Effector CD4-positive, alpha-beta T cell (primary cell): ENCODE data around the gene KDM7A.
"Not testable (repeated sequence)": the region's sequence is repeated elsewhere in the genome, so short reads cannot be mapped to it uniquely, and the experiment has no call there.

Experiments used
- DNase-seq: peaks from one replicate; pipeline ENCODE4 v3.0.0-alpha.2; 2020

KDM7A gene

GRCh38 chr7:140155428-140155827 is 21.4 kb downstream of the KDM7A start:
- DNase-seq = no peak

GRCh38 chr7:140153666-140154161 is 23.1 kb downstream of the KDM7A start:
- no peak for DNase-seq

- DNase-seq = no peak
Measured at GRCh38 chr7:140146574-140146973, 30.2 kb downstream of the KDM7A start.

GRCh38 chr7:140145709-140146108 is 31.1 kb downstream of the KDM7A start:
- no peak for DNase-seq

GRCh38 chr7:140144821-140145220 is 32.0 kb downstream of the KDM7A start:
- DNase-seq = no peak

GRCh38 chr7:140143997-140144396 is 32.8 kb downstream of the KDM7A start:
- no peak for DNase-seq

GRCh38 chr7:140142031-140142430 is 34.8 kb downstream of the KDM7A start:
- no peak for DNase-seq

- DNase-seq = no peak
Measured at GRCh38 chr7:140141256-140141655, 35.5 kb downstream of the KDM7A start.

- DNase-seq = no peak
Measured at GRCh38 chr7:140137078-140137477, 39.7 kb downstream of the KDM7A start.

- DNase-seq = no peak
Measured at GRCh38 chr7:140136073-140136472, 40.7 kb downstream of the KDM7A start.

GRCh38 chr7:140134039-140134438 is 42.7 kb downstream of the KDM7A start:
- no peak for DNase-seq

- no peak for DNase-seq
Measured at GRCh38 chr7:140127360-140128127, 49.2 kb downstream of the KDM7A start.

GRCh38 chr7:140126435-140127034 is 50.2 kb downstream of the KDM7A start:
- no peak for DNase-seq

GRCh38 chr7:140122965-140123364 is 53.8 kb downstream of the KDM7A start:
- no peak for DNase-seq

GRCh38 chr7:140121326-140121725 is 55.5 kb downstream of the KDM7A start:
- no peak for DNase-seq

- DNase-seq = not testable (repeated sequence)
Measured at GRCh38 chr7:140114817-140115216, 62.0 kb downstream of the KDM7A start.

- not testable (repeated sequence) for DNase-seq
Measured at GRCh38 chr7:140108777-140109176, 68.0 kb downstream of the KDM7A start.

- no peak for DNase-seq
Measured at GRCh38 chr7:140096459-140096858, 80.3 kb downstream of the KDM7A start.

- DNase-seq = no peak
Measured at GRCh38 chr7:140093375-140093774, 83.4 kb downstream of the KDM7A start.

GRCh38 chr7:140085447-140085846 is 91.3 kb downstream of the KDM7A start:
- DNase-seq = no peak

- DNase-seq = no peak
Measured at GRCh38 chr7:140084972-140085371, 91.8 kb downstream of the KDM7A start.

GRCh38 chr7:140084142-140084655 is 92.6 kb downstream of the KDM7A start:
- no peak for DNase-seq

GRCh38 chr7:140082770-140083169 is 94.0 kb downstream of the KDM7A start:
- DNase-seq = no peak

GRCh38 chr7:140081774-140082425 is 94.9 kb downstream of the KDM7A start:
- DNase-seq = no peak
